HepG2 (cell line): ENCODE measurements around the gene NEK8. TPM values are rescaled to one million over a fixed set of nuclear protein-coding genes. Genes with fewer than 3 reads are reported as not detected.
A peak's percentile ranks its signal among the peaks of the same experiment; 100 is the strongest.

Experiments
- ARID5B ChIP-seq: IDR thresholded peaks from 2 replicates; pipeline ENCODE4 v1.4.0; 2020; ENCODE audit warnings: mild to moderate bottlenecking, missing genetic modification reagents
- MAFK ChIP-seq, 2 experiments: IDR thresholded peaks in 1 of 2; conservative IDR thresholded peaks in 1 of 2; 2 replicates each; pipeline ENCODE4 v1.6.1; 2011; ENCODE audit warnings: improper control_type of control experiment in 2 of 2, low read length in 2 of 2
- PAXIP1 ChIP-seq: sonication (generic); formaldehyde crosslinking; conservative IDR thresholded peaks from 2 replicates; pipeline ENCODE4 v1.4.0; 2020; ENCODE audit warnings: mild to moderate bottlenecking, missing genetic modification reagents, moderate library complexity
- PCBP2 ChIP-seq: fragments of 200-400 bp; formaldehyde crosslinking; optimal IDR thresholded peaks from 2 replicates; pipeline ENCODE3; 2018; ENCODE audit warnings: low read length, low read depth; ENCODE audit not compliant: poor library complexity, severe bottlenecking
- PRPF4 ChIP-seq: fragments of 200-400 bp; formaldehyde crosslinking; IDR thresholded peaks from 2 replicates; pipeline ENCODE4 v1.6.1; 2016; ENCODE audit warnings: low read length, low read depth; ENCODE audit not compliant: poor library complexity, severe bottlenecking
- TARDBP ChIP-seq: sonication (generic); formaldehyde crosslinking; IDR thresholded peaks from 2 replicates; pipeline ENCODE4 v1.8.0; 2022; ENCODE audit warnings: mild to moderate bottlenecking, missing genetic modification reagents
- THAP8 ChIP-seq: sonication (generic); formaldehyde crosslinking; IDR thresholded peaks from 2 replicates; pipeline ENCODE4 v1.5.1; 2020; ENCODE audit warnings: missing genetic modification reagents, mild to moderate bottlenecking, borderline replicate concordance
- XBP1 ChIP-seq: sonication (generic); formaldehyde crosslinking; IDR thresholded peaks from 2 replicates; pipeline ENCODE4 v1.5.0; 2020; ENCODE audit warnings: missing genetic modification reagents
- YEATS2 ChIP-seq: sonication (generic); formaldehyde crosslinking; IDR thresholded peaks from 2 replicates; pipeline ENCODE4 v1.4.0; 2020; ENCODE audit warnings: missing genetic modification reagents, borderline replicate concordance
- ZBTB7A ChIP-seq: sonication (generic); formaldehyde crosslinking; IDR thresholded peaks from 2 replicates; pipeline ENCODE4 v1.8.0; 2022; ENCODE audit warnings: mild to moderate bottlenecking, missing genetic modification reagents
- ZNF468 ChIP-seq: sonication (generic); formaldehyde crosslinking; IDR thresholded peaks from 2 replicates; pipeline ENCODE4 v1.8.0; 2022; ENCODE audit warnings: mild to moderate bottlenecking, moderate library complexity, missing genetic modification reagents
- ZNF574 ChIP-seq: sonication (generic); formaldehyde crosslinking; IDR thresholded peaks from 2 replicates; pipeline ENCODE4 v1.4.0; 2020; ENCODE audit warnings: missing genetic modification reagents
- ZNF619 ChIP-seq: sonication (generic); formaldehyde crosslinking; IDR thresholded peaks from 2 replicates; pipeline ENCODE4 v1.4.0; 2020; ENCODE audit warnings: mild to moderate bottlenecking, missing genetic modification reagents
- ZNF710 ChIP-seq: sonication (generic); formaldehyde crosslinking; IDR thresholded peaks from 2 replicates; pipeline ENCODE4 v1.5.0; 2020; ENCODE audit warnings: mild to moderate bottlenecking, missing genetic modification reagents, borderline replicate concordance
- polyA plus RNA-seq, 8 experiments: library from polyadenylated mRNA; depleted of rRNA in 3 of 8; stranded (reverse) in 7 of 8; unstranded in 1 of 8; fragments of >200 nt; fragmentation: Illumina TruSeq in 4 of 8; extraction: Trizol in 4 of 8; gene quantifications; 2 replicates each; pipeline versions ENCODE4 v1.2.1 to v1.2.3, GENCODE V29; 2011 to 2016; ENCODE audit warnings: low read depth in 4 of 8, missing spikeins in 1 of 8, mixed read lengths in 1 of 8; ENCODE audit not compliant: insufficient read depth in 1 of 8
- total RNA-seq, 5 experiments: library from RNA; depleted of rRNA; stranded (reverse); fragments of >200 nt; fragmentation: Illumina TruSeq; extraction: Trizol; gene quantifications; 2 replicates each; pipeline ENCODE4 v1.2.3, GENCODE V29; 2016; ENCODE audit warnings: low read depth in 1 of 5

Gene NEK8
- total and polyA plus RNA-seq, 2 of the 13 experiments (the other 11 are each of a cell fraction or from before 2014, with no cell fraction given) = 5.8 to 13.5 TPM

GRCh38 chr17:28744972-28745785, 16.6 kb downstream of the NEK8 start (continued):
- peak; percentile 56; the same call in 1 of the 2 replicates for TF ChIP-seq ARID5B (CRISPR knock-in tag)
- 0 out of 2 replicates have a peak, but pooled peaks have one; percentile 65 for TF ChIP-seq ZNF574
- peak; percentile 75 for TF ChIP-seq ZBTB7A (CRISPR knock-in tag)
- no peak for TF ChIP-seq ZNF468
- no peak for TF ChIP-seq THAP8 (CRISPR knock-in tag)
- TF ChIP-seq PAXIP1 (CRISPR knock-in tag) = peak; percentile 40; the same call in 1 of the 2 replicates
- TF ChIP-seq XBP1 = no peak
- TF ChIP-seq ZNF710 (CRISPR knock-in tag) = peak; percentile 31; the same call in 1 of the 2 replicates
- TF ChIP-seq PRPF4 = no peak
- no peak for TF ChIP-seq YEATS2 (CRISPR knock-in tag)
- no peak for TF ChIP-seq ZNF619 (CRISPR knock-in tag)
- TF ChIP-seq MAFK (conservative IDR thresholded peaks at IDR 0.05 in 1 of 2, IDR thresholded peaks at IDR 0.05 in 1 of 2; ENCODE audit: low read length in 2 of 2) = no peak
- peak; percentile 82 for TF ChIP-seq PCBP2
- no peak; the same call in 1 of the 2 replicates for TF ChIP-seq TARDBP (CRISPR knock-in tag)
